Hippocampal formation (tissue), 2 donors: ENCODE data around the gene CUX1.

Source experiments
- DNase-seq, 2 donors: peaks; one replicate each; lab custom pipeline; 2025; lab: John Stamatoyannopoulos, UW

Gene CUX1

DNA sequence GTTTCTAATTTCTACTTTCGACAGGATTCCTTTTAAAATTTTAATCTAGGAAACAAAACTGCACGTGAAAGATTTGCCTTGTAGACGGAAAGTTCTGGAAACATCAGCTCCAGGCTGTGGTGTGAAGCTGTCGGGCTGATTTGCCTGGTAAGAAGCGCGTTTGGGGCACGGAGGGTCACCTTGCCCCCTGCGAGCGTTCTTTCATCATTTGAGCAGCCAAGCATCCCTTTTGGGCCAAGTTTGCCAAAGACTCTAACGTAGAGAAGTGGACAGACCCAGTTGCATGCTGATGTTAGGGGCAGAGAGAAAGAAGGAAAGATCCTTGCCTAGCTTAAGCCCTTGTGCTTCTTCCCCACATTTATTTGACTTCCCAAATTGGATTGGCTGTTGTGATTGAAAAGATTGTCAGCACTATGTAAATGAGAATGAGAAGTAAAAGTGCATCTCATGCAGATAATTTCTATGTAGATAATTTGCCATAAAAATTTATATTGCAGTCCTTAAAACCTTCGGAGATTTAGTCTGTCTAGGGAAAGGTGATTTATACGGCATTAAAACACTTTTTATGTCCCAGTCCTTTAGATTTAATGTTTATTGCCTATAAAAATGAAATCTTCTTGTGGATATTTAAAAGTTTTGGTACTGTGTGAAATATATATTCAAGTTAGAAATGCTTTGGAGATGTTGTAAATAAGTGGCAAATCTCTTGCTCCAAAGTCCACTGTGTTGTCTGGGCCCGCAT, 76.1 kb downstream of the CUX1 start:
- no peak for DNase-seq

DNA sequence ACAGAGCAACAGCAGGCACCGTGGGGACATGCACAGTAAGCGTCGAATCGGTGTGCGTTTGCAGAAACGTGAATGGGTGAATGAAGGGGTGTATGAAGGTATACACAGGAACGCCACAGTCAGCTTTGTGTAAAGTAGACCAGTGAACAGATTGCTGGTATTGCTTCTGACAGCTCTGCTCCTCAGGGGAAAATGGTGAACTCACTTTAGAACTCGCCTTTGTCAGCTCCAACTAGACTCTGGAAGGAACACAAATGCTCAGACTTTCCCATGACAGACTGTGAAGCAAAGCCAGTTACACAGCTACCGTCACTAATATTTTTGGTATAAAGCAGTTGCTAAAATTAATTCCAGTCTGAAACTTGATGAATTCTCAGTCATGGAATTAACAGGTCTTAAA, 78.9 kb downstream of the CUX1 start:
- DNase-seq: no peak

DNA sequence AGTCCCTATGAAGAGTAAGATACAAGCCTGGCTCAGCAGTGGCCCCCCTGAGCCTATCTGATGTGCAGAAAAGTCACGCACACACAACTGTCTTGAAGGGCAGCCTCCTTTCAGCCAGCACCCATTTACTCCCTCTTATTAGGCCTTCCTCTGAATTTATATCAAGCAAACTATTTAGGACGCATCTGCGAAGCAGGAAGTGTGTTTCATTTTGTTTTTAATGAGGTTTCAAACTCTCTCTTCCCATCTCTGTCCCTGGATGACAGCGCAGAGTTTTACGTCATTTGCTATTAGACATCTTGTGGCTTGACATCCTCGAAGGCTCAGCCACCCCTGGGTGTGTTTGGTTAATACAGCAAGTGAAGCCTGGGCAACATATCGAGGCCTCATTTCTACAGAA, 79.5 kb downstream of the CUX1 start:
- DNase-seq: no peak

DNA sequence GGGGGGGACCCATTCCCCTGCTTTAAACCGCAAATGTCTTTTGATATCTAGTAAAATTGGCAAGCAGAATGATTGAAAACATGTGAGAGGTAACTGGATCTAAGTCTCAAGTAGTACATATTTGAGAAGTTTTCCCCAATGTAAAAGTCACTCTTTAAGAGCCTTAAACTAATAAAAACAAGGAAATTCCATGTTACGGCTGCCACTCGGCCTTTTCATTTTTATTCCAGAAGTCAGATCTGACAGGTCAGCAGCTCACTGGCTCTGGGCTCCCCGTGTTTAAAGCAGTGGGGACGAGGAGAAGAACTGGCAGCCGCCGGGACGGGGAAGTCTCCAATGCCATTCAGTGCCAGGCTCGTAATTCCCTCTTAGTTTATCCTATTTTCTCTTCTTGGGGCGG, 80.7 kb downstream of the CUX1 start:
- DNase-seq: no peak

DNA sequence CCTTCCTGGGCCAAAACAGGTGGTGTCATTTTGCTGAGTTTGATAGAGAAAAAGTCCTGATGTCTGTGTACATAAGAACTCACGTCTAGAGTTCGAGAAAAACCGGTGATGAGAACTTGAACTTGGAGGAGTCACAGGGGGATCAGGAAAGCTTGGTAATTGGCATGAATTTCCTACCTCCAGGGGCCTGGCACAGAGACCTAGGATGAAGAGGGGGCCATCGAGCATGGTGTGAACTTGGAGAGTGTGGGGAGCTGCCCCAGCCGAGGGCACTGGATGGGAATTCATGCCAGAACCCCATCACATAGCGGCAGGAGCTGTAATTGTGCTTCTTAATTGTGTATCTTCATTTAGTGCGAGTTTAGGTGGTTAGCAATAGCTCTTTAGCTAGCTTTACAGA, 82.2 kb downstream of the CUX1 start:
- no peak for DNase-seq

DNA sequence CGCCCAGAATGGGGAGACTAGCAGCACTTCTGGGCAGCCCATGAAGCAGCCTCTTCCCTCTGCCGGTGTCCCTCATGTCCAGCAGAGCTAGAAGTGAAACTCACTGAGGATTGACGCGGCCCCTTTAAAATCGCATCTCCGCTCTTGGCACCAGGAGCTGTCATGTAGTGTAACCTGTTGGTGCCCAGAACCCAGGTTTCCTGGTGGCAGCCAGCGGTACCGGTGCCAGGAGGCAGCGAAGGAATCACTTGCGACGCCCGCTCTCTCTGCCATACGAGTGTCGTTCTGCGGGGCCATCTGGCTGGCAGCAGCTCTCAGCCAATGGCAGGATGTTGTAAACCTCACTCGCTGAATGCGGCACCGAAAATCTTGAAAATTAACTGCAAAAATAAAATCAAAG, 82.7 kb downstream of the CUX1 start:
- peak; percentile 25 to 44 for DNase-seq

DNA sequence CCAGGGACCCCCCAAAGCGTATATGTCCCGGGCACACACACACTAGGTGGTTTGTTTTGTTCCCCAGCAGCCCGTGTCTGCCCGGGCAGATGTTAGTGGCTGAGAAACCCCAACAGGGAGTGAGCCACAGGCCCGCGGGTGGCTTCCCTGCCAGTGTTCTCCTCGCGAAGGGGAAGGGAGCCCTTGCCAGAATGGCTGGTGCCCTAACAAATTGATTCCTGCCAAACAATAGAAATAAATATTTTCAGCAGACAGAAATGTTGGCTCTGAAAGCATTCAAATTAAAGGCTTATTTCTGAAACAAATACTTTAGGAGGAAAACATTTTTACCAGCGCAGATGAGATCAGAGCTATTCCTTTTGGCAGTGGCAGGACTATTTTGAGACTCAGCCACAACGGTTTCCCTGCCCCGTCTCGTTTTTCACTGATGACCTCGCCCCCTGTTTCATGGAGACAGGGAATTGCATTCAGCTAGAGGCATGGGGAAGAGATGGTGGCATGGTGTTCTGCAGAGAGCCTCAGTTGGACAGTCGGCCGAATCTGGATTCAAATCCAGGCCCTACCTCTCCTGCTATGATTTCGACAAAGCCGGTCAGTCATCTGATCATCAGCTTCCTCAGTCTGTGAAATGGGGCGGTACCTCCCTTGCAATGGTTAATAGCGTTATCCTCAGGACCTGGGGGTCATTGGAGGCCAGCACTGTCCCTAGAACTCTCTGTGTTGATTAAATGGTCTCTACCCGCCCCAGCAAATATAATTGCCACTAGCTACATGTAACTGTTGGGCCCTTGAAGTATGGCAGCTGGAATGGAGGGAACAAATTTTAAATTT, 84.5 kb downstream of the CUX1 start:
- DNase-seq: no peak

DNA sequence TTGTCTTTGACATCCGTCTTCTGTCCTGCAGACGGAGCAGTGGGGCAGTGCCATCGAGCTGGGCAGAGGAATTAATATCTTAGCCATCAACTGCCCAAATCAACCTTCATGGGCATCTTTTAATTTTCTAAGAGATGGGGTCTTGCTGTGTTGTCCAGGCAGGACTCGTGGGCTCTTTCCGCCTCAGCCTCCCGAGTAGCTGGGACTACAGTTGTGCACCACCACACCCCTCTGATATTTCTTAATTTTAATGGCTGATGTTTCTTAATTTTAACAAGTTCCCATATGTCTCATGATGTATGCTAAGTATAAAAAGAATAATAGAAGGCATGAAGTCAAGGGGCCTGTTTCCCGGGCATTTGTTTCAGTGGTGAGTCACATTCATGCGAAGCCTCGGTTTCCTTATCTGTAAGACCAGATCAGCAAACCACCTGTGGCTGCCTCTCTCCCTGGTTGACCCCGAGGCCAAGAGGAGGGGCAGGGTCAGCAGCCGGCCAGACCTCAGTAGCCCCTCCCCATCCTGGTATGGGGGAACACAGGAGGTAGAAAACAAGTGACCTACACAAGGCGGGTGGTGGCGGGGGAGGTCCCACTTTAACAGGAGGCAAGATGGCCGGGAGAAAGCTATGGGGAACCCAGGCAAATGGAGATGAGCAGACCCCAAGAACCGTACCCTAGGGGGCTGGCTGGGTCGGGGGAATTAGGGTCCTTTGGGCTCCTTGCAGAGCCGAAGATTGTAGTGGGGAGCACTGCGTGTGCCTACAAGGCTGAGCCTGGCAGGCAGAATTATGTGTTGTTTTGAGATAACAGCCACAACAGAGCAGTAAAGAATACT, 85.5 kb downstream of the CUX1 start:
- no peak for DNase-seq

DNA sequence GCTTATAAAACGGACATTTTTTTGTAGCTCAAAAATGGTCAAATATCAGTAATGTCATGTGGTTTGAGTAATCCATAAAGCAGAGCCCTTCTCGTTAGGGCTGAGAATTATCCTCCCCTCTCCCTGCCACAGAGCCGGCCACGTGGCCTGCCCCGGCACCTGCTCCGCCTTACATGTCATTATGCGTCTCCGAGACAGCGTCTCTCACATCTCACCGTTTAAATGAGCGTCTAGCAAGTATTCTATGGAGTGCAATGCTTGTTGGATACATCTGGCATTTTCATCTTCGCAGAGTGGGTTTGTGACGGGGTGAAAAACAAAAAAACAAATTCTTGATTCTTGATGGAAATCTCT, 86.1 kb downstream of the CUX1 start:
- no peak for DNase-seq

DNA sequence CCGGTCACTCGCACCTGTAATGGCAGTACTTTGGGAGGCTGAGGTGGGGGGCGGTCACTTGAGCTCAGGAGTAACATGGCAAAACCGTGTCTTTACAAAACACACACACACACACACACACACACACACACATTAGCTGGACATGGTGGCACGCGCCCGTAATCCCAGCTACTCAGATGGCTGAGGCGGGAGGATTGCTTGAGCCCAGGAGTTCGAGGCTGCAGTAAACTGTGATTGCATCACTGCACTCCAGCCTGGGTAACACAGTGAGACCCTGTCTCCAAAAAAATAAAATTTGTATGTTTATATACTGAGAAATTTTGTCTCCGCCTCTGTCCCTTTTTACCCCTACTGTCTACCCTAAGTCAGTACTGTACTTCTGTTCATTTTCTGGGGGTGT, 86.6 kb downstream of the CUX1 start:
- no peak for DNase-seq

DNA sequence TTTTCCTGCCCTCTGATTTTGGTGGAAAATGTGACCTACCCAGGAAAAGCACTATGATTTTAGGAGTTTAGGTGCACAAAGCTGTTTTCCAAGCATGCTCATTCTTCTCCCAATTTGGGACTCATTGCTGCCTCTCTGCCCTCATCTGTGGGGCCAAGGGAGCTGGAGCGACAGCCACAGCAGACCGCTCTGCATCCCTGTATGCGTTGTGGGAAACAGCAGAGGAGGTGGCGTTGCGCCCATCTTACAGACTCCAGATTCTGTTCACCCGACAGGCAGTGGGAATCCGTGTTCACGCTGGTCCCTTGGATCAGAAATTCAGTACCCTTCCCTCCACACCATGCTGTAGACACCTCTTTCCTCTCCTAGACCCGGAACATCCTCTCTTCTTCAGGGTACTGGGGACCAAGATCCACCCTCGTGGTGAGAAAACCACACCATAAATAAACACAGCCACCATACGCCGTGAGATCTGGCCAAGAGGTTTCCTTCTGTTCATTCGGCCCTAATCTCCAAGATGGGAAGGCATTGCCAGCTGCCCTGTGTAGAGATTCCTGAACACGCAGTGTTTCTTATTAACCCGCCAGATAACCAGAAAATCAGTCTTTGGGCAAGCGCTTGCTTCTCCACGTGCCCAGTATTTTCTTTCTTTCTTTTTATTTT, 87.9 kb downstream of the CUX1 start:
- no peak for DNase-seq

DNA sequence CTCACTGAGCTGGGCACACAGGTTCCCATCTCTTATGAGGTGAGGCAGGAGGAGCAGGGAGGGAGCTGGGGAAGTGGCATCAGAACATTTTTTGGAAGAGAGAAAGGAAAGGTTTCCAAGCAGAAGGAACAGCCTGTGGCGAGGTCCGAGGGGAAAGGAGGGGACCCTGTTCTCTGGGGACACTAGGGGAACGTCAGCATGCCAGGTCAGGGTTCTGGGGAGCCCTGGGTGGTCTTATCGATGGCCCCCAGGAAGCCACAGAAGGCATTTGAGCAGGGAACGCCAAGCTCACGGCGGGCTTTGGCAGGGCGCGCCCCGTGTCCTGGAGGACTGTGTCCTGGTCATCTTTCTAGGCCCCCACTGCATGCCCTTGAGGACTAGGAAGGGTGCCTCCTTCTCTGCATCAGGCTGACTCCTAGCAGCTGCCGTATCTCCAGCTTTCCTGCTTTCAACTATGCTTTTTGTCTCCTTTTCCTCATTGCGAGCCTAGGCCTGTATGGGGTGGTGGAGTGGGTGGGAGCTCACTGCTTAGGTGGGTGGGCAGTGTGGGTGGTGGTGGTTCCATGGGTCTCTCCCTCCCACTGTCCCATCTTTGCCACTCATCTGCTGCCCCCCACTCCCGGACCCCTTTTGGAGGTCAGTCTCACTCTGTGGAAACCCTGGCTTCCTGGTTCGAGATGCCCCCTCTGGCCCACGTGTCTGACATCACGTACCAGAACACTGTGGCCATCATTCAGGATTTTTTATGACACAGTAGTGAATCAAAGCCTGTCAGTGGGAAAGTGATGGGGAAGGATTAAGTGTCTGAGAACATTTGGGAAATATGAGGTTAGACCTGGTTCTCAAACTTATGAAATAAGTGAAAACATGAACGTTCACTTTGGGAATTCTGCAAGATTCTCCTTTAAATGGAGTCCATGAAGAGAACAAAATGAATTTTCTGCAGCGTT, 89.1 kb downstream of the CUX1 start:
- DNase-seq: no peak

DNA sequence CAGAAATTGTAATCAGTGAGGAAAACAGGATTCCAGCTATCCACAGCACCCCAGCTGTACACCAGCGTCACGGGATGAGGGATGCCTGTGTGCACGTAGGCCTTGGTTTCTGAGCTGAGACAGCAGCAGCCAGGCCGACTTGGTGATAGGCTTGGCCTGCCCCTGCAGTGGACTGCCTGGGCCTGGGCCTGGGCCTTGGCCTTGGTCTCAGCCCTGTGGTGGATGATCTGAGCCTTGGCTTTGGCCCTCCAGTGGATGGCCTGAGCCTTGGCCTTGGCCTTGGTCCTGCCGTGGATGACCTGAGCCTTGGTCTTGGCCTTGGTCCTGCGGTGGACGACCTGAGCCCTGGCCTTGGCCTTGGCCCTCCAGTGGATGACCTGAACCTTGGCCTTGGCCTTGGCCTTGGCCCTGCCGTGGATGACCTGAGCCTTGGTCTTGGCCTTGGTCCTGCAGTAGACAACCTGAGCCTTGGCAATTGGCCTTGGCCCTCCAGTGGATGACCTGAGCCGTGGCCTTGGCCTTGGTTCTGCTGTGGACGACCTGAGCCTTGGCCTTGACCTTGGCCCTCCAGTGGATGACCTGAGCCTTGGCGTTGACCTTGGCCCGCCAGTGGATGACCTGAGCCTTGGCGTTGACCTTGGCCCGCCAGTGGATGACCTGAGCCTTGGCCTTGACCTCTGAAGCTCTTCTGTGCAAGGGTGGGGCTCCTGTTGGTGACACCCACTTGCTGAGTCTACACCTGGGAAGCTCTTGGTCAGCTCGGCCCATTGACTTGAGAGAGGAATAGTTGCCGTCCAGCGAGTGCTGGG, 93.8 kb downstream of the CUX1 start:
- DNase-seq: no peak

DNA sequence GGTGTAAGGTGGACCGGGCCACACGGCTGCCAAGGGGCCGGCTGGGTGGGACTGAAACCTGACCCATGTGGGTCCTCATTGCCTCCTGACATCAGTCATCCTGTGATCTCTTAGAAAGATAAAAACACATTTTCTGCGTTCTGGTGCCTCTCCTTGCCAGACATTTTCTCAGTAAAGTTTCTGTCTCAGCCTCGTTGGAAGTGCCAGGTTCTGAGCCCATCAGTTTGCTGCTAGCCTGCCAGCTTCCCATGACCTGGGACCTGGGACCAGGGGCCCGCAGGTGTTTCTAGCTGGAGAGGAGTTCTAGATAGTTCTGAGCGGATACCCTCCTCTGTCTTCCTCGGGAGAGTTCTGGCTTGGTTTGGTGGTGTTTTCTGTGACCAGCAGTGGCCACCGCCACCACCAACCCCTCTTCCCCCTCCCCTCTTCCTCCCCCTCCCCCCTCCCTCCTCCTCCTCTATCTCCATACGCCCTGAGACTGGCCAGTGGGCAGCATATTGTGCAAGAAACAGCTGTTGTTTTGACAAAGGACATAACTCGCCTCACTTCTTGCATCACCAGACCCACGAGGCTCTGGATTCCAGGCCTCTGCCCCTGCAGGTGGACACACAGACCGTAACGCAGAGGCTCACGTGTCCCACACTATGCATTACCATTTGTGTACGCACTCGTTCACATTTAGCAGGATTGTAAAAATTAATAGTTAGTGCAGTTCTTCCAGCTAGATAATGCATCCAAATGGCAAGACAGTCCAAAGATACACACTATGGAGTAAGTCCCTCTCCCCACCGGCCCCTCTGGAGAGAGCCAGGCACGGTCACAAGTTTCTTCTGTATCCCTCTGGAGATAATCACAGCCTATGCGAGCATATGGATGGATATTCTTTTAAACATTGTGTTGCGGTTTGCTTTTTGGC, 94.6 kb downstream of the CUX1 start:
- no peak for DNase-seq

DNA sequence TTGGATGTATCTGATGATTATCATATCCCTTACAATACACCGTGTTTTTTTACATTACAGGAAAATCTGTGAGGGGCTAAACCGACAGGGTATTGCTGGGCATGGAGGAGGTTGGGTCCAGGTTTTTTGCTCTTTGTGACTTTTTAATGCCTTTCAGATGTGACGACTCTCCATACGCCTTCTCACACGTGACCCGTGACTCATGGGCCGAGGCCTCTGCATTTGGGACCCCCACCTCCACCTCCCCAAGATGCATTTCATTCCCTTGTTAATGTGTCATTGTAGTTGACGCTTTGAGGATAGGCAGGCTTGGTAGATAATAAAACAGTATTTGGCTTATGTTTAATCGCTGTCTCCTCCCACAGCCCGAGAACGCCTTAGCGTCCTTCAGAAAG, 95.3 kb downstream of the CUX1 start:
- DNase-seq: no peak

DNA sequence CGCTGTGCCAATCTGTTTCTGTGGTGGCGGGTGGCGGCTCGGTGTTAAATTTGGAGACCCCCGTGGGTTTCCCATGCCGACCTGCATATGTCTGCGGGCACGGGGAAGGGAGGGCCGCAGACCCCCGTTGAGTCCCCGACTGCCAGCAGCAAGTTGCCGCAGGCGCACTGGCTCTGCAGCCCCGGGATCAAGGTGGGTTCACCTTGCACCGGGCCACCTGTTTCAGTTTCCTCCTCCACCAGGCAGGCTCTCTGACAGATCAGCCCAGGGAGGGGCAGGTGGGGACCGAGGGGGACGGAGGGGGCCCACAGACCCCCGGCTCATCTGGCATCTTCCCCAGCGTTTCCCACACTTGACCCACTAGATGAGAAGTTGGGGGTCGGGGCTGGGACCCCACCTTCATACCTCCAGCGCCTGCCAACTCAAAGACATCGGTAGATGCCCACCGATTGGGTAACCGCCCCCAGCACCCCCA, 95.9 kb downstream of the CUX1 start:
- no peak for DNase-seq

DNA sequence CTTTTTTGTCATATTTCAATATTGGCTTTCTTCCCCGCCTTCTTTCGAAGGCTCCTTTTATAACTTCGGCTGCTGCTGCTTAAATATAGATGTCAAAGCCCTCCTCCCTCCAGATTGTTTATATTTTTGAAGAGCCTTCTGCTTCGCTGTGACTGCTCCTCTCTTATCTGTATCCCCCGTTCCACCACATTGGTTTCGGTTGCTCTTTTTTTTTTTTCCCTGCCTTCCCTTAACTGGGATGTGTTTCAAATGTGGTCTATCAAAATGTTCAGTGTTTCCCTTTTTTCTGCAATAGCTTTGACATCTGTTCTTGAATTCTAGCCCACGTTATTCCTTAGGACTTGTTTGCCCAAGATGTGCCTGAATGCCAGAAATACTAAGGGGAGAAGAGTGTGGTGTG, 96.4 kb downstream of the CUX1 start:
- no peak for DNase-seq

DNA sequence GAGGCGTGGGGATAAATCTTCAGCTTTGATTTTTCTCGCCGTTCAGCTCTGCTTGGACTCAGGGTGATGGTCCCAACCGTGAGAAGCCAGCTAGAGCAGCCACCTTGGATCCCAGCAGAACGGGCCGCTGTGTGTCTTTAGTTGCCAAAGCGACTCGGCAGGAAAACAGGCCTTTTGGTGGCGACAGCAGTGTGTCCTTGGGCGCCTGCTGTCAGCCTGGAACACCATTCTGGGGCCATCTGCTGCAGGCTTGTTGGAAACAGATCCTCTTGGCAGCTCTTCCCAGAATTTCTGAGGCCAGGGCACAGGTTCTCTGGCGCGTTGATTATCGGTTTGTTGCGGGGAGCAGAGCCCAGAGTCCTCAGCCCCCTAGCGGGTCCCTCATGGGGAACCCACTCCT, 97.6 kb downstream of the CUX1 start:
- no peak for DNase-seq
